Chondrocyte (in vitro differentiated cells): Measurements from ENCODE around the gene ZNF346. TPM values are rescaled to one million over a fixed set of nuclear protein-coding genes. Genes with fewer than 3 reads are reported as not detected.
"Not testable (repeated sequence)": the region's sequence is repeated elsewhere in the genome, so short reads cannot be mapped to it uniquely, and the experiment has no call there.

Source experiments
- DNase-seq: peaks from one replicate; pipeline ENCODE4 v3.0.0; 2021; ENCODE audit warnings: mixed read lengths, low spot score
- H3K27ac Mint-ChIP-seq: one replicate; pipeline ENCODE4 v1.8.0; 2021; ENCODE audit warnings: mild to moderate bottlenecking, moderate library complexity, mixed read lengths; ENCODE audit not compliant: unreplicated experiment
- H3K27me3 Mint-ChIP-seq: 2 replicates; pipeline ENCODE4 v1.8.0; 2021; ENCODE audit warnings: low read depth, mixed read lengths
- H3K36me3 Mint-ChIP-seq: 2 replicates; pipeline ENCODE4 v1.8.0; 2021; ENCODE audit warnings: low read depth, mixed read lengths
- H3K4me1 Mint-ChIP-seq: 2 replicates; pipeline ENCODE4 v1.8.0; 2021; ENCODE audit warnings: low read depth, mild to moderate bottlenecking, mixed read lengths
- H3K4me3 Mint-ChIP-seq: one replicate; pipeline ENCODE4 v1.8.0; 2021; ENCODE audit warnings: mild to moderate bottlenecking, moderate library complexity, mixed read lengths; ENCODE audit not compliant: unreplicated experiment
- H3K9me3 Mint-ChIP-seq: 2 replicates; pipeline ENCODE4 v1.8.0; 2021; ENCODE audit warnings: low read depth, mixed read lengths
- CTCF ChIP-seq: fragments of 200-600 bp; sonication (generic); IDR thresholded peaks from 2 replicates; pipeline ENCODE4 v1.5.0; 2021; ENCODE audit warnings: antibody characterized with exemption, mild to moderate bottlenecking, moderate library complexity
- total RNA-seq: library from RNA; stranded (reverse); gene quantifications from 3 replicates; pipeline ENCODE4 v1.2.1, GENCODE V29; 2021

Gene ZNF346
- total RNA-seq, 1 donor from 2014 or later = 15.1 TPM

DNA sequence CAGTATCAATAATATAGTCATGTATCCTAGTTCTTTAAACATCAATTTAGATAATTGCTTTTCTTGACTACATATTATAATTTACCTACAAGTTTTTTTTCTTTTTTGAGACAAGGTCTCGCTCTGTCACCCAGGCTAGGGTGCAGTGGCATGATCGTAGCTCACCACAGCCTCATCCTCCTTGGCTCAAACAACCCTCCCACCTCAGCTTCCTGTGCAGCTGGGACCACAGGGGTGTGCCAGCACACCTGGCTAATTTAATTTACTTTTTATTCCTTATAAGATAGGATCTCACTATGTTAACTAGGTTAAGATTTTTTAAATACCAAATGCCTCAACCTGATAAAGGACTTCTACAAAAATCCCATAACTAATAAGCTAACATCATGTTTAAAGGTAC is 37.0 kb upstream of the ZNF346 start:
- TF ChIP-seq CTCF = no peak
- Mint-ChIP-seq H3K4me1 (peaks cover 4% of the 10 kb centered on the region), H3K27ac (no peak overlapping the region), H3K36me3 (no peaks in the 10 kb centered on the region), H3K9me3 (no peaks in the 10 kb centered on the region), H3K27me3 (no peaks in the 10 kb centered on the region), H3K4me3 (no peak overlapping the region)
- no peak for DNase-seq

GRCh38 chr5:176986280-176986679 is 36.2 kb upstream of the ZNF346 start:
- no peak for TF ChIP-seq CTCF
- H3K27ac Mint-ChIP-seq = no peak overlapping the region
- H3K36me3 Mint-ChIP-seq = no peaks in the 10 kb centered on the region
- H3K27me3 Mint-ChIP-seq = no peaks in the 10 kb centered on the region
- H3K4me3 Mint-ChIP-seq = no peak overlapping the region
- DNase-seq = no peak
- peaks cover 4% of the 10 kb centered on the region for H3K4me1 Mint-ChIP-seq
- no peaks in the 10 kb centered on the region for H3K9me3 Mint-ChIP-seq

GRCh38 chr5:176987583-176987982 is 34.9 kb upstream of the ZNF346 start:
- no peak for DNase-seq
- peaks cover 4% of the 10 kb centered on the region for H3K4me1 Mint-ChIP-seq
- no peaks in the 10 kb centered on the region for H3K36me3 Mint-ChIP-seq
- no peak overlapping the region for H3K4me3 Mint-ChIP-seq
- no peaks in the 10 kb centered on the region for H3K27me3 Mint-ChIP-seq
- TF ChIP-seq CTCF = no peak
- no peak overlapping the region for H3K27ac Mint-ChIP-seq
- H3K9me3 Mint-ChIP-seq = no peaks in the 10 kb centered on the region

GRCh38 chr5:176993081-176993480 is 29.4 kb upstream of the ZNF346 start:
- not testable (repeated sequence) for H3K27ac Mint-ChIP-seq

DNA sequence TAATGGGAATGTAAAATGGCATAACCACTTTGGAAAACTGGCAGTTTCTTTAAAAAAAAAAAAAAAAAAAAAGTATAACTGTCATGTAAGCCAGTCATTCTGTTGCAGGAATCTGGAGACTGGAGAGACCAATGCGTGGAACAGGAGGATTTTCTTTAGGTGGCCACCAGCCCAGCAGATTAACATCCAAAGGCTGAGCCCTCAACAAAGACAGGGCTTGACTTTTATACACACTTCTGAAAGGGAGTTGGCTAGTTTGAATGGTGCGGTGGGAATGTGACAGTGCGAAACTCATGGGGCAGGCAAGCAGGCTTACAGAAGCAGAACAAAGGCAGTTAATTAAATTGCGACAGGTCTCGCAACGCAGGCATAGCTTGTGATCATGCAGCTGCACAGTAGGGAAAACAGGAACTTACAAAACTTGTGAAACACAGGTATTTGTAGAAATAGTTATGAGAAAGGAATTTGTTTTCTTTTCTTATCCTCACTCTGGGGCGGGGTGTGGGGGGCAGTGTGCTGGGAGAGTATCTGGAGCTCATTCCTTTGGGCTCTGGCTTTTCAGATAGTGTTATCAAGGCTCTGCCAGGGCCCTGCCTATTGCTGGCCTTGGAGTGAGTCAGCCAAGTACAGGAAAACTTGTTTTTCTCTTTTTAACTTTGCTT is 27.9 kb upstream of the ZNF346 start:
- Mint-ChIP-seq H3K27me3 (no peaks in the 10 kb centered on the region), H3K9me3 (peaks cover 4% of the 10 kb centered on the region), H3K4me3 (no peak overlapping the region), H3K27ac (peak overlapping the region; percentile 70), H3K36me3 (no peaks in the 10 kb centered on the region), H3K4me1 (peaks cover 28% of the 10 kb centered on the region)
- TF ChIP-seq CTCF = no peak
- DNase-seq = no peak

More at GRCh38 chr5:176993081-176993480, 29.4 kb upstream of the ZNF346 start:
- H3K4me3 Mint-ChIP-seq, H3K36me3 Mint-ChIP-seq, DNase-seq, H3K9me3 Mint-ChIP-seq, H3K27me3 Mint-ChIP-seq: not testable (repeated sequence)
- peaks cover 31% of the 10 kb centered on the region for H3K4me1 Mint-ChIP-seq

DNA sequence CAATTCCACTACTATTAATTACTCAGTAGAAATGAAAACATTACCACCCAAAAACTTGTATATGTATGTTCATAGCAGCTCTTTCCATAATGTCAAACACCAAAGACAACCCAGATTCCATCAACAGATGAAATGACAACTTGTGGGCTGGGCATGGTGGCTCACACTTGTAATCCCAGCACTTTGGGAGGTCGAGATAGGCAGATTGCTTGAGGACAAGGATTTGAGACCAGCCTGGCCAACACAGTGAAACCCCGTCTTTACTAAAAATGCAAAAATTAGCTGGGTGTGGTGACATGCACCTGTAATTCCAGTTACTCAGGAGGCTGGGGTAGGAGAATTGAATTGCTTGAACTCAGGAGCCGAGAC is 27.4 kb upstream of the ZNF346 start:
- H3K36me3 Mint-ChIP-seq = no peaks in the 10 kb centered on the region
- DNase-seq = no peak
- H3K27ac Mint-ChIP-seq = peak overlapping the region; percentile 54
- H3K4me1 Mint-ChIP-seq = peaks cover 28% of the 10 kb centered on the region
- no peak for TF ChIP-seq CTCF
- no peak overlapping the region for H3K4me3 Mint-ChIP-seq
- H3K9me3 Mint-ChIP-seq = peaks cover 4% of the 10 kb centered on the region
- H3K27me3 Mint-ChIP-seq = no peaks in the 10 kb centered on the region
